G401.6 (cell line): ENCODE data around the gene CFAP126.
"Not testable (repeated sequence)": the region's sequence is repeated elsewhere in the genome, so short reads cannot be mapped to it uniquely, and the experiment has no call there.

Source experiments
- FAIRE-seq: peaks from 2 replicates; lab custom pipeline; 2012; peaks lifted over from hg19 to GRCh38; lab: Jason Lieb, UNC

Gene CFAP126, protein sequence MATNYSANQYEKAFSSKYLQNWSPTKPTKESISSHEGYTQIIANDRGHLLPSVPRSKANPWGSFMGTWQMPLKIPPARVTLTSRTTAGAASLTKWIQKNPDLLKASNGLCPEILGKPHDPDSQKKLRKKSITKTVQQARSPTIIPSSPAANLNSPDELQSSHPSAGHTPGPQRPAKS

DNA sequence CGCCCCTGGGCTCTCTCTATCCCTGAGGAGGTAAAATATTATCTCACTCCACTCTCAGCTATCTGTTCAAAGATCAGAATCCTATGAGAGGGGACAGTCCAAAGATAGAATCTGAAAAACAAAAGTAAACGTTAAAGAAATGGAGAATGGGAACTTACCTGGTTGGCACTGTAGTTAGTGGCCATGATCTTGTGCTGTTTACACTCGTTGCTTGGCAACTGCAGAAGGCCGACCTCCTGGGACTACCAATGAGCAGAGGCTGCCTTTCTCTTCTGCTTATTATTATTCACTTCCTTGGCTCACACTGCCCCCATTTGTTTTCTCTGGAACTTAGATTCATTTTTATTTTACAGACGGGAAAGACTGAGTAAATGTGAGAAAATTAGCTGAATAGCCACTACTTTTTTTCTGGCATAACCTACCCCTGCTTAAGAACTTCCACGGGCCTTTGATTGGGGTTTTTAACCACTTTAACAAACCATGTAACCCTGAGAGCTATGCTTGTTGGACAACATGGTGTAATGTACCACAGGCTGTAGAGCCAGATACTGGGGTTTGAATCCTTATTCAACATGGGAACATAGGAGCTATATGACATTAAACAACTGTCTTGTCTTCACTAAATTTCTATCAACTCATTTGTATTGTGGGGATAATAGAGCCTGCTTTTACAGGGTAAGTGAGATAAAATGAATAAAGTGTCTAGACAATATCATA, at the start of gene CFAP126:
TSS of gene CFAP126 (minus strand) at position 193 of the 717 bp plus-strand sequence. CDS start at position 185, 8 bp downstream.
- FAIRE-seq = peak; percentile 87

DNA sequence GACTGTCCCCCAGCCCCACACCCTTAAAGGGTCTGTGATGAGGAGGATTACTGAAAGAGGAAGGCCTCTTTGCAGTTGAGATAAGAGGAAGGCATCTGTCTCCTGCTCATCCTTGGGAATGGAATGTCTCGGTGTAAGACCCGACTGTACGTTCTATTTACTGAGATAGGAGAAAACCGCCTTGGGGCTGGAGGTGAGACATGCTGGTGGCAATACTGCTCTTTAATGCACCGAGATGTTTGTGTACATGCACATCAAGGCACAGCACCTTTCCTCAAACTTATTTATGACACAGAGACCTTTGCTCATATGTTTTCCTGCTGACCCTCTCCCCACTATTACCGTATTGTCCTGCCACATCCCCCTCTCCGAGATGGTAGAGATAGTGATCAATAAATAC, 45.4 kb upstream of the CFAP126 start:
- not testable (repeated sequence) for FAIRE-seq

DNA sequence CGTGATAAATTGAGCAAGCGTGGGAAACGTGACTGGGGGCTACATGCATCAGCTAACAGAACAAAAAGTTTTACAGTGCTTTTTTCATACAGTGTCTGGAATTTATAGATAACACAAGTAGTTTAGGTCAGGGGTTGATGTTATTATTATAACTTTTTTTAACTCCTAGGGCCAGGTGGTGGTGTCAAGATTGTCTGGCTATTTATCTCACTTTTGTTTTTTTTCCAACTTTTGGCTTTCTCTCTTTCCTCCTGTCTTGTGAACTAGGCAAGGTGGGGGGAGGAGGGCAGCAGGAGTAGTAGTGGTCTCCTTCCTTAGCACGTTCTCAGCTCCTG, 42.9 kb upstream of the CFAP126 start:
- not testable (repeated sequence) for FAIRE-seq

- FAIRE-seq = not testable (repeated sequence)
These were observed 42.4 kb upstream of the CFAP126 start for GRCh38 chr1:161409848-161410635.

- no peak for FAIRE-seq
These were observed 40.9 kb upstream of the CFAP126 start for GRCh38 chr1:161408429-161409052.

DNA sequence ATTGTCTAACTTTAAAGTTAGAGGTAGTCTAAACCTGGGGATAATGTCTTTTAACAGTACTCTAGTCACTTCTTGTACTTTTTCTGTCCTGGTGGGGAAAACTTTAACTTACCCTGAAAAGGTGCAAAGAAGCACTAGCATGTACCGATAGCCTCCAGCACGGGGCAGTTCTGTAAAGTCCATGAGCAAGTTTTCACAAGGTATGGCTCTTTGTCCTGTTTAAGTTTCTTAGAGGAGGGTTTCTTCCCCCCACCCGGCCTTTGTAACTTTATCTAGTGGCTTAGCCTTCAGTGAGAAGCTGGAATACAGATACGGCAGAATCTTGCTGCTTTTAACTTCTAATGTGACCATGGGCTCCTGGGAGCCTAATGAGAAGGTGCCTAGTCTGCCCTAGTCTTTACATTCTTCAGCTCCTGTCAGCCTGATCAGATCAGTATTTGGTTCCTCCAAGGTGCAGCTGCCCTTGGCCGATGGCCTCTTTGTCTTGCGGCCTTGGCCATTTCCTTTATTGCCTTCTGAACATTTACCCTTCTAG, 39.8 kb upstream of the CFAP126 start:
- no peak for FAIRE-seq

- FAIRE-seq = not testable (repeated sequence)
These were observed 38.9 kb upstream of the CFAP126 start for GRCh38 chr1:161406551-161406950.

DNA sequence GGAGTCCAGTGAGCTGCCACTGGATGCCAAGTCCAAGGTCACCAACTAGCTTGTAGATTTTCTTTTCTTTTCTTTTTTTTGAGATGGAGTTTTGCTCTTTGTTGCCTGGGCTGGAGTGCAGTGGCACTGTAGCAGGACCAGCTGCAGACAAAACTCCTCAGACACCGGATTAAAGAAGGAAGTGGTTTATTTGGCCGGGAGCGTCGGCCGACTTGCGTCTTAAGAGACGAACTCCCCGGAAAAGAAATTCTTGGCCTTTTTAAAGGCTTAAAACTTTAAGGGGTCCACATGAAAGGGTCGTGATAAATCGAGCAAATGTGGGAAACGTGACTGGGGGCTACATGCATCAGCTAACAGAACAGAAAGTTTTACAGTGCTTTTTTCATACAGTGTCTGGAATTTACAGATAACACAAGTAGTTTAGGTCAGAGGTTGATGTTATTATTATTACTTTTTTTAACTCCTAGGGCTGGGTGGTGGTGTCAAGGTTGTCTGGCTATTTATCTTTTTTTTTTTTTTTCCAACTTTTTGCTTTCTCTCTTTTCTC, 36.4 kb upstream of the CFAP126 start:
- FAIRE-seq = no peak

DNA sequence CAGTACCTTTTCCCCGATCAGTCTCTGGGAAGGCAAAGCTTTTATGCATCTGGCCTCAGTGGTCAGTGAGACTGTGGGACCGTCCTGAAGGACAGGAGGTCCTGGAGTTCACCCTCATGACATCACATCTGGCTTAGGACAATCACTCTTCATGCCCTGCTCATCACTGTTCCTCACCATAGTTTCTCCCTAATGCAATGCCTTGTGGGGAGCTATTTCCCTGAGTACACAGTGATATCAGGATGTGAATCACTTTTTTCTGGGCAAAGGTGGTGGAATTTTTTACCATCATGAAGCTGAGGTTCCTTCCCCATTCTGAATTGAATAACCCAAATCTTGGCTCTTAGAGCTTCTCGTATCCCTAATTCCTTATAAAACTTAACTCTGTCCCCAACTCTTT, 34.8 kb upstream of the CFAP126 start:
- FAIRE-seq = no peak

DNA sequence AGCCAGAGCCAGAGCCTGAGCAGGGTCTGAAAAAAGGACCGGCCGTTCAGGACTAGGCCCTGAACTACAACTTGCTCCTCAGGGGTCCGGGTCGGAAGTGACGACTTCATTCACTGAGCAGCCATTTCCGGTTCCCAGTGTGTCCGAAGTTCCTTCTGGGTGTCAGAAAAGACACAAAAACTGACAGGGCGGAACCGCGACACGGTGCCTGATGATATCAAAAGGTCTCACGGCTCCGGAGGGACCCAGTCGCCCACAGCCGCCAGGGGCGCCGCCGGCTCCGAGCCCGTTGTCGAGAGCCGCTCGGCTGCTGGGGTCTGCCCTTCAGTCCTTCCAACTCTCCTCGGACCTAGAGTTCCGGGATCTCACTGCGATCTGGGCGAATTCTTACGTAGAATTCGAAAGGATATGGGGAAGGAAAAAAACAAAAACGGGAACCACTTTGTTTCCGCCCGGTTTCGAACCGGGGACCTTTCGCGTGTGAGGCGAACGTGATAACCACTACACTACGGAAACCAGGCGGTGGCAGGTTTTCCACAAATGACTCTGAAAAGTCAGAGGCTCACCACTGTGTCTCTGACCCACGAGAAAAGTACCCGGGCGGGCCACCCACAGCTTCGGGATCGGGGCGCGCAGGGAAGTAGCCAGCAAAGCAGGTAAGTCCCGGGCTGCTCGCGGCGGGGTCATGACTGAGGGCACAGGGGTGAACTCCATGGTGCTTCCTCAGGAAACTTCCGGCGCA, 31.8 kb upstream of the CFAP126 start:
- FAIRE-seq = no peak

DNA sequence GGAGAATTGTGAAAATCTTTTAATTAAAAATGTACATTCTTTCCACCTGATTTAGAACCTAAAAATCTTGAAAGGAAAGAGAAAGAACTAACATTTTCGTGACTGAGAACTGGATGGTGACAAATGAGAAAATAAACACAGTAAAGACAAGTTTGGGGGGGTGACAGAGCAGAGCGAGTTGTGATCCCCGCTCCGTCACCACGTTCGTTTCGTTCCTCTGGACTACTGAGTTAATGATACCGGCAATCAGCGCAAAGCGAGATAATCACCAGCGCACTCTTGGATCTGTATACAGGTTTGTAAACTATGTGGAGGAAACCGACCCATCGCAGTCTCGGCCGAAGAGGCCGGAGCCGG, 31.2 kb upstream of the CFAP126 start:
- no peak for FAIRE-seq

DNA sequence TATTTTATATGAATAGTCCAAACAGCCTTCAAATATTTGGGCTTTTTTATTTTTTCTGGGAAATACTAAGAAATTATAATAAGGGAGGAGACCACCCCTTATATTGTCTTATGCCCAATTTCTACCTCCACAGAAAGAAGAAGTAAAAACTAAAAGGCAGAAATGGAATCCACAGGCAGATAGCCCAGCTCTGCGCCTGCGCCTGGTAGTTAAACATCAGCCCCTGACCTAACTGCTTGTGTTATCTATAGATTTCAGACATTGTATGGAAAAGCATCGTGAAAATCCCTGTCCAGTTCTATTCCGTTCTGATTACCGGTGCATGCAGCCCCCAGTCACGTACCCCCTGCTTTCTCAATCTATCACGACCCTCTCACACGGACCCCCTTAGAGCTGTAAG, 29.4 kb upstream of the CFAP126 start:
- not testable (repeated sequence) for FAIRE-seq

GRCh38 chr1:161393151-161393550, 25.5 kb upstream of the CFAP126 start:
- no peak for FAIRE-seq

DNA sequence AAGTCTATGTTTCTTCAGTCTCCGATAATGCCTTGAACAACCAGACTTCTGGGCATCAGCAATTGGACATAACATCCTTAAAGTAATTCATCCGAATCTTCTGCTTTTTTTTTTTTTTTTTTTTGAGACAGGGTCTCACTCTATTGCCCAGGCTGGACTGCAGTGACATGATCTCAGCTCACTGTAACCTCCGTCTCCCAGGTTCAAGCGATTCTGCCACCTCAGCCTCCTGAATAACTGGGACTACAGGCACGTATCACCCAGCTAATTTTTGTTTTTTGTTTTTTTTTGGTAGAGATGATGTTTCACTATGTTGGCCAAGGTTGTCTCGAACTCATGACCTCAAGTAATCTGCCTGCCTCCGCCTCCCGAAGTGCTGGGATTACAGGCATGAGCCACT, 23.9 kb upstream of the CFAP126 start:
- no peak for FAIRE-seq

DNA sequence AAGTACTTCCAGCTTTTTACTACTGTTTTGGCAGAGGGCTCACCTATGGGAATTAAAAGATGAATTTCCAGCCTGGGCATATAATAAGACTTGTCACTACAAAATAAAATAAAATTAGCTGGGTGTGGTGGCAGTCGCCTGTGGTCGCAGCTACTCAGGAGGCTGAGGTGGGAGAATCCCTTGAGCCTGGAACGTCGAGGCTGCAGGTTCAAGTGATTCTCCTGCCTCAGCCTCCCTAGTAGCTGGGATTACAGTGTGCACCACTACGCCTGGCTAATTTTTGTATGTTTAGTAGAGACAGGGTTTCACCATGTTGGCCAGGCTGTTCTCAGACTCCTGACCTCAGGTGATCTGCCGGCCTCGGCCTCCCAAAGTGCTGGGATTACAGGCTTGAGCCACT, 23.5 kb upstream of the CFAP126 start:
- not testable (repeated sequence) for FAIRE-seq

GRCh38 chr1:161390559-161390858, 22.8 kb upstream of the CFAP126 start:
- no peak for FAIRE-seq

- FAIRE-seq = peak; percentile 37
These were observed 22.2 kb upstream of the CFAP126 start for GRCh38 chr1:161389691-161390558.

DNA sequence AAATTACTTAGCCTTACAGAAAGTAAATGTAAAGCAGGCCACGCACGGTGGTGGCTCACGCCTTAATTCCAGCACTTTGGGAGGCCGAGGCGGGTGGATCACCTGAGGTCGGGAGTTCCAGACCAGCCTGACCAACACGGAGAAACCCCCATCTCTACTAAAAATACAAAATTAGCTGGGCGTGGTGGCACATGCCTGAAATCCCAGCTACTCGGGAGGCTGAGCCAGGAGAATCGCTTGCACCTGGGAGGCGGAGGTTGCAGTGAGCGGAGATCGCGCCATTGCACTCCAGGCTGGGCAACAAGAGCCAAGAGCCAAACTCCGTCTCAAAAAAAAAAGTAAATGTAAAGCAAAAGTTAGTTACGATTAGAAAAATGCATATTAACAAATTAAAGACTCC, 21.5 kb upstream of the CFAP126 start:
- FAIRE-seq = not testable (repeated sequence)

DNA sequence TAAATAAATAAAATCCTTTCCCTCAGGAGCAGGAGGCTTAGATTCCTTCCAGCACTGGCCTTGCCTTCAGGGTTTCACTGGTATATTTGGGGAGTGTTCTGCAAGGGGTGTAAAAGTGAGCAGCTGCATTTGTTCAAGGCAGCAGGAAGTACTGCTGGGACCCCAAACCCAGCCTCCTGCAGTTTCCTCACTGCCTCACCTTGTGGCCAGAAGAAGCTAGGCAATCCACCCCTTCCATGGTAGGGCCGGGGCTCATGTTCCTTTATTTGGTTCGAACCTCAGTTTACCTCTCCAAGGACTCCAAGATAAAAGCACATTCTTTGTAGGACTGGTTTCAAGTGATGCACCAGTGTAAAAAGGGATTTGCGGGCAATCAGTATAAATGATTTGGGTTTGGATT, 21.0 kb upstream of the CFAP126 start:
- no peak for FAIRE-seq

DNA sequence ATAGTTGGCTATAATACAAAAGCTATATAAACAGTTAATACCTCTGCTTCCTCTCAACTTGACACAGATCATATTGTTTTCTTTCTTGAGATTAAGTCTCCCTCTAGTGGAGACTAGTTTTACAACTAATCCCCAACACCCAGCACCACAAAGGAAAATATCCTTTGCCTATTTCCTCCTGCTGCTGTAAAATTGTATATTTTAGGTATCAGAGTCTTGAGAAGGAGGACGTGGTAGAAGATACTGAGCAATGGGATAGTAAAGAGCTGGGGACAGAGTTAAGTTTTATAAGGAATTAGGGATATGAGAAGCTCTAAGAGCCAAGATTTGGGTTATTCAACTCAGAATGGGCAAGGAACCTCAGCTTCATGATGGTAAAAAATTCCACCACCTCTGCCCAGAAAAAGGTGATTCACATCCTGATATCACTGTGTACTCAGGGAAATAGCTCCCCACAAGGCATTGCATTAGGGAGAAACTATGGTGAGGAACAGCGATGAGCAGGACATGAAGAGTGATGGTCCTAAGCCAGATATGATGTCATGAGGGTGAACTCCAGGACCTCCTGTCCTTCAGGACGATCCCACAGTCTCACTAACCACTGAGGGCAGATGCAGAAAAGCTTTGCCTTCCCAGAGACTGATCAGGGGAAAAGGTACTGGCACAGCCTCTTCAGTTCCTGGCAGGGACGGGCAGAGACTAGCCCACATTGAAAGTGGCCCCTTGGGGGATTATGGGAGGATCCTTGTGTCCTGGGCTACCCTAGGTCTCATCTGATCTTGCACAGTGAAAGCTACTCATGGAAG, 14.7 kb upstream of the CFAP126 start:
- peak; percentile 98 for FAIRE-seq
